Cardiac septum (tissue), 1 donor: ENCODE results near the gene OR5A2. TPM values are rescaled to one million over a fixed set of nuclear protein-coding genes. Genes with fewer than 3 reads are reported as not detected.
"Not testable (repeated sequence)": the region's sequence is repeated elsewhere in the genome, so short reads cannot be mapped to it uniquely, and the experiment has no call there.

ENCODE experiments used
- DNase-seq: peaks from one replicate; pipeline ENCODE4 v3.0.0-alpha.2; 2020; ENCODE audit warnings: low spot score
- intact Hi-C: fragments of 100-400 bp; cut with DNase I; formaldehyde crosslinking; loops from one replicate; pipeline ENCODE4 v1.14.0; 2022
- long read RNA-seq: library from polyadenylated mRNA; unstranded; transcript quantifications from one replicate; pipeline ENCODE4 v2.0.0, GENCODE V29; 2021
- total RNA-seq: library from RNA; stranded (reverse); fragmentation: NEBNext Ultra II Directional; extraction: Animal tissue kit (Norgen Biotek cat#: 25700); gene quantifications from one replicate; pipeline ENCODE4 v1.2.1, GENCODE V29; 2021
- donor health status: DM: no; HTN: no; CAD: no.

The OR5A2 gene
- total RNA-seq, result not detected
- long read RNA-seq, result 0 reads

GRCh38 chr11:59426361-59427067 is at the start of gene OR5A2:
Gene OR5A2, minus strand, starts transcription at chr11:59426413. Its CDS starts 3,460 bp downstream, at chr11:59422953.
- intact Hi-C loops, result no loop called here
- no peak for DNase-seq

GRCh38 chr11:59475176-59475575 is 49.0 kb upstream of the OR5A2 start:
- intact Hi-C loops, result no loop called here
- DNase-seq, result no peak

- intact Hi-C loops, result no loop called here
- DNase-seq, result no peak
Observed at GRCh38 chr11:59473015-59473414, 46.8 kb upstream of the OR5A2 start, which contains the start of gene OR4D10. Gene OR4D10, plus strand, starts transcription at chr11:59473315. Its CDS starts 4,115 bp downstream, at chr11:59477430.

GRCh38 chr11:59463190-59463641 is 37.0 kb upstream of the OR5A2 start:
- intact Hi-C loops, result no loop called here
- DNase-seq, result no peak

- no peak for DNase-seq
- intact Hi-C loops, result no loop called here
Observed at GRCh38 chr11:59459916-59460315, 33.7 kb upstream of the OR5A2 start.

- intact Hi-C loops, result no loop called here
- no peak for DNase-seq
Observed at GRCh38 chr11:59456661-59457060, 30.4 kb upstream of the OR5A2 start, which contains the start of gene OR4D6. Gene OR4D6, plus strand, starts transcription at chr11:59456961. Its CDS starts 0 bp downstream, at chr11:59456961.

- intact Hi-C loops, result no loop called here
- DNase-seq, result no peak
Observed at GRCh38 chr11:59448484-59448883, 22.3 kb upstream of the OR5A2 start.

- intact Hi-C loops, result not testable (repeated sequence)
Observed at GRCh38 chr11:59445624-59446023, 19.4 kb upstream of the OR5A2 start.

GRCh38 chr11:59437770-59438169 is 11.6 kb upstream of the OR5A2 start:
- no peak for DNase-seq
- intact Hi-C loops, result no loop called here

More at GRCh38 chr11:59445624-59446023, 19.4 kb upstream of the OR5A2 start:
- DNase-seq, result not testable (repeated sequence)

- intact Hi-C loops, result no loop called here
- no peak for DNase-seq
Observed at GRCh38 chr11:59436169-59436568, 10.0 kb upstream of the OR5A2 start, which contains the start of gene OR5A1. Gene OR5A1, plus strand, starts transcription at chr11:59436469. Its CDS starts 6,700 bp downstream, at chr11:59443169.

- intact Hi-C loops, result loop anchor here (5.0 kb wide), 1 partner anchor 258 kb away; the partner anchor contains the start of gene DTX4
- no peak for DNase-seq
Observed at GRCh38 chr11:59429924-59430516, 3.8 kb upstream of the OR5A2 start.

- intact Hi-C loops, result no loop called here
- no peak for DNase-seq
Observed at GRCh38 chr11:59427068-59427382, 812 bp upstream of the OR5A2 start.

- no peak for DNase-seq
- intact Hi-C loops, result no loop called here
Observed at GRCh38 chr11:59425131-59425530, 1.1 kb downstream of the OR5A2 start.

GRCh38 chr11:59423835-59424234 is 2.4 kb downstream of the OR5A2 start:
- intact Hi-C loops, result no loop called here

GRCh38 chr11:59418156-59418555 is 8.1 kb downstream of the OR5A2 start:
- intact Hi-C loops, result no loop called here
- no peak for DNase-seq

More at GRCh38 chr11:59423835-59424234, 2.4 kb downstream of the OR5A2 start:
- DNase-seq, result no peak

GRCh38 chr11:59417023-59417422 is 9.2 kb downstream of the OR5A2 start:
- intact Hi-C loops, result no loop called here
- DNase-seq, result no peak

GRCh38 chr11:59416613-59417012 is 9.6 kb downstream of the OR5A2 start:
- no peak for DNase-seq
- intact Hi-C loops, result no loop called here

GRCh38 chr11:59415111-59415510 is 11.1 kb downstream of the OR5A2 start:
- intact Hi-C loops, result no loop called here
- no peak for DNase-seq

GRCh38 chr11:59413646-59414045 is 12.6 kb downstream of the OR5A2 start:
- intact Hi-C loops, result no loop called here
- no peak for DNase-seq

GRCh38 chr11:59403546-59403945 is 22.7 kb downstream of the OR5A2 start:
- no peak for DNase-seq
- intact Hi-C loops, result no loop called here

GRCh38 chr11:59401262-59401552 is 25.0 kb downstream of the OR5A2 start:
- intact Hi-C loops, result no loop called here
- DNase-seq, result no peak
